T-helper 17 cell (primary cell): Measurements from ENCODE around the gene CTNND2. TPM values are rescaled to one million over a fixed set of nuclear protein-coding genes. Genes with fewer than 3 reads are reported as not detected.
"Not testable (repeated sequence)": the region's sequence is repeated elsewhere in the genome, so short reads cannot be mapped to it uniquely, and the experiment has no call there.

ENCODE experiments used
- ATAC-seq: fragments of 150-1000 bp; cut with Tn5 transposase; 2 replicates; pipeline ENCODE4 v1.10.0; 2021; ENCODE audit warnings: mild to moderate bottlenecking, moderate library complexity
- DNase-seq, 3 donors: peaks; one replicate each; pipeline versions ENCODE4 v3.0.0 to v3.0.0-alpha.2; 2020 to 2021
- H3K9me3 ChIP-seq: one replicate; pipeline ENCODE4 v1.7.0; 2013; ENCODE audit warnings: low read length, mild to moderate bottlenecking; ENCODE audit not compliant: control insufficient read depth, poor library complexity, severe bottlenecking
- H3K27ac Mint-ChIP-seq: one replicate; pipeline ENCODE4 v1.8.0; 2022; ENCODE audit warnings: mild to moderate bottlenecking, moderate library complexity, mixed read lengths
- H3K27me3 Mint-ChIP-seq: one replicate; pipeline ENCODE4 v1.8.0; 2022; ENCODE audit warnings: mixed read lengths
- H3K36me3 Mint-ChIP-seq: one replicate; pipeline ENCODE4 v1.8.0; 2022; ENCODE audit warnings: low read depth, mixed read lengths
- H3K4me1 Mint-ChIP-seq: one replicate; pipeline ENCODE4 v1.8.0; 2022; ENCODE audit warnings: mild to moderate bottlenecking, mixed read lengths
- H3K4me3 Mint-ChIP-seq: one replicate; pipeline ENCODE4 v1.8.0; 2022; ENCODE audit warnings: mild to moderate bottlenecking, moderate library complexity, mixed read lengths
- total RNA-seq, 4 donors: library from RNA in 2 of 4; stranded (reverse) in 2 of 4; gene quantifications; one replicate each; pipeline ENCODE4 v1.2.3 and lab custom pipeline; 2022 to 2026

Gene CTNND2
- total RNA-seq, 2 donors from 2014 or later: 0.94 to 1.6 TPM

DNA sequence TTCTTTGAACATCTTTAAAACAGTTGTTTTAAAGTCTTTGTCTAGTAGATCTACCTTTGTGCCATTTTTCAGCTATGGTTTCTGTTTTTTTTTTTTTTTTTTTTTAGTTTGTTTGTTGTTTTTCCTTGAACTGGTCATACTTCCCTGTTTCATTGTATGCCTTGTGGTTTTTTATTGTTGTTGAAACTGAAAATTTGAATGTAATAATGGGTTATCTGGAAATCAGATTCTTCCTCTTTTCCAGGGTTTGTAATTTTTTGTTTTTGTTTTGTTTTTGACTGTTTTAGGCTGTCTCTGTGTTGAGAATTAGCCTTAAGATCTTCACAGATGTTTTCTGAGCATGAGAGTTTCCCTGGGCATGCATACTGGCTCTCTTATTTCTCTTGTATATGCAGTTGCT, 873.6 kb downstream of the CTNND2 start:
- peaks cover 6% of the 10 kb centered on the region for H3K27me3 Mint-ChIP-seq
- DNase-seq (no peak), ATAC-seq (no peak)

DNA sequence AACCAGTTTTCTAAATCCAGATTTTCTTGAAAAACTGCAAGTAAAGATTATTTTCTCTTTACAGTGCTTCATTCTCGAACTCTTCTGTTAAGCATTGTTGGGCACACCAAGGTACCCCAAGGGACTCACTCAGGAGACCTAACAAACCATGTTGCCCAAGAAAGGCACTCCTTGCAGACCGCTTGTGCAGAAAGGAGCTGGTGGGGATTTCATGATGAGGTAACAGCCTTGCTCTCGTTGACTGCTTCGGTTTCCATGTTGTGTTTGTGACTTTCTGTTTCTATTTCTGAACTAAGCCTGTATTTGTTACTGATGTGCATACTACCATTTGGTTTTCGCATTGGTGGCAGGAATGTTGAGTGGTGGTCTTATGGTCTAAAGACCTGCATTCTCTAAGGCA, 876.6 kb downstream of the CTNND2 start:
- H3K9me3 ChIP-seq: peaks cover 2% of the 10 kb centered on the region
- Mint-ChIP-seq H3K4me3 (no peak overlapping the region), H3K4me1 (no peaks in the 10 kb centered on the region), H3K36me3 (no peaks in the 10 kb centered on the region), H3K27me3 (no peaks in the 10 kb centered on the region), H3K27ac (no peak overlapping the region)
- DNase-seq: no peak
- ATAC-seq: no peak

More for the DNA sequence above, 873.6 kb downstream of the CTNND2 start:
- Mint-ChIP-seq H3K4me3 (no peak overlapping the region), H3K36me3 (no peaks in the 10 kb centered on the region), H3K4me1 (no peaks in the 10 kb centered on the region), H3K27ac (no peak overlapping the region)
- peaks cover 2% of the 10 kb centered on the region for H3K9me3 ChIP-seq

DNA sequence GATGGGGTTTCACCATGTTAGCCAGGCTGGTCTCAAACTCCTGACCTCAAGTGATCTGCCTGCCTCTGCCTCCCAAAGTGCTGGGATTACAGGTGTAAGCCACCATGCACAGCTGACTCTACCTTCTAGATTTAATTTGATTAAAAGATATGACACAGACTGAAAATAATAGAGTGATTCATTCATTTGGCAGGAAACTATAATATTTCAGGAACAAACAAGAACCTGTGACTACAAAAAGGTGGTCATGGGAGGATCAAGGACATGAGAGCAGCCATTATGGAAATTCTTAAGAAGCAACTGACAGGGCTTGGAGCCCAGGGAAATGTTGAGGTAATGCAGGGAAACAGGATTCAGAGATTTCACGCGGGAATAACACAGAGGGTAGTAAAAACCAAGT, 877.7 kb downstream of the CTNND2 start:
- no peak for DNase-seq
- peaks cover 2% of the 10 kb centered on the region for H3K9me3 ChIP-seq
- Mint-ChIP-seq H3K27ac (no peak overlapping the region), H3K4me3 (no peak overlapping the region), H3K4me1 (no peaks in the 10 kb centered on the region), H3K36me3 (no peaks in the 10 kb centered on the region), H3K27me3 (no peaks in the 10 kb centered on the region)
- ATAC-seq: no peak

DNA sequence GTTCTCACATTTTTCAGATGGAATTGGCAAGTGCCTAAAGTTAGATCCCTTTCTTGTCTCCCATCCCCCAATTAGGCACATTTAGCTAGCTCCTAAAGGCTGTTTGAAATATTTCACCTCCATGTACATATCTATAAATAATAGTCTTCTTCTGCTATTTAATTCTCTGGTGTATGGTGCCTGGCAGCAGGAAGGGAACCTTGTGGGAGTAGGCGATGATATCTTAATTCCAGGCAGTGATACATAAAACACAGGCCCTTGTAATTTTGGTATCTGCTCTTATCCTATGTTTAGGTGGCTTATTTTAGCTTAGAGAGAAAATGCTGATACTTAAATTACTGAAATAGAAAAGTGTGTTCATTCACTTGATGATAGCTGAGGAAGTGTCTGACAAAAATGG, 880.3 kb downstream of the CTNND2 start:
- Mint-ChIP-seq H3K36me3 (no peaks in the 10 kb centered on the region), H3K4me3 (no peak overlapping the region), H3K27me3 (no peaks in the 10 kb centered on the region), H3K4me1 (no peaks in the 10 kb centered on the region), H3K27ac (no peak overlapping the region)
- DNase-seq: no peak
- no peak for ATAC-seq
- H3K9me3 ChIP-seq: no peaks in the 10 kb centered on the region

DNA sequence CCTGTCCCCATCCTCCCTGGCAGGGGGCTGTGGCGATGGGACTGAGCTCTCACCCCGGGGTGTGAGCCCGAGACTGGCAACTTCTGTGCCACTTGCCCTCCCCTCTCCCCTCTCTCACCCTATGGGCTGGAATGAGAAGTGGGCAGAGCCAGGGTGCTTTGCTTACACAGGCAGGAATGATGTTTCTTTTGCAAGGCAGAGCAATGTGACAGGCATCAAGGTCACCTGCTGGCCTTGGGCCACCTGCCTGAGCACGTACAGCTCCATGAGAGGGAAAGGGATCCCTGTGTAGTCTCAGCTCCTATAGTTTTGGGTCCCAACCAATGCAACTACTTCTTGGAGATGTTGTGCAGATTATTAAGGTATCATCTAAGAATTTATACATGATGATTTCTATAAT, 890.5 kb downstream of the CTNND2 start:
- Mint-ChIP-seq H3K27me3 (no peaks in the 10 kb centered on the region), H3K4me3 (no peak overlapping the region), H3K27ac (no peak overlapping the region), H3K36me3 (no peaks in the 10 kb centered on the region), H3K4me1 (no peaks in the 10 kb centered on the region)
- DNase-seq (no peak), ATAC-seq (no peak)
- H3K9me3 ChIP-seq: no peaks in the 10 kb centered on the region

DNA sequence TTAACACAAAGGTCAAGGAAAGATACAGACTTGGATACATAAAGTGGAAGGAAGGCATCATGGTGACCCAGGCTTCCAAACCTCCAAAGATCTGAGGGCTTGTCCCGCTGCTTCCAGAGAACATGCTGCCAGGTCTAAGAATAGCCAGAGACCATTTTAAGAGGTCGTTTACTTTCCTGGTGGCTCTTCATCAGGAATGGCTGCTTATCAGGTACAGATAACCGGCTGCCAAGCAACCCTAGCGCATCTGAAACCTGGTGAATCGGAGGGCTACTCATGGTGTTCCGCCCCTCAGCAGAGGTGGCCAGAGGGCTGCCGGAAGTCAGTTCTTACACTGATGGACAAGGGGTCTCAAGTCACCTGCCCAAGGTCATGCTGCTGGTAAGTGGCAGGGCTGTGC, 892.0 kb downstream of the CTNND2 start:
- DNase-seq (no peak), ATAC-seq (no peak)
- Mint-ChIP-seq H3K27ac (no peak overlapping the region), H3K36me3 (no peaks in the 10 kb centered on the region), H3K4me1 (no peaks in the 10 kb centered on the region), H3K4me3 (no peak overlapping the region), H3K27me3 (no peaks in the 10 kb centered on the region)
- no peaks in the 10 kb centered on the region for H3K9me3 ChIP-seq

DNA sequence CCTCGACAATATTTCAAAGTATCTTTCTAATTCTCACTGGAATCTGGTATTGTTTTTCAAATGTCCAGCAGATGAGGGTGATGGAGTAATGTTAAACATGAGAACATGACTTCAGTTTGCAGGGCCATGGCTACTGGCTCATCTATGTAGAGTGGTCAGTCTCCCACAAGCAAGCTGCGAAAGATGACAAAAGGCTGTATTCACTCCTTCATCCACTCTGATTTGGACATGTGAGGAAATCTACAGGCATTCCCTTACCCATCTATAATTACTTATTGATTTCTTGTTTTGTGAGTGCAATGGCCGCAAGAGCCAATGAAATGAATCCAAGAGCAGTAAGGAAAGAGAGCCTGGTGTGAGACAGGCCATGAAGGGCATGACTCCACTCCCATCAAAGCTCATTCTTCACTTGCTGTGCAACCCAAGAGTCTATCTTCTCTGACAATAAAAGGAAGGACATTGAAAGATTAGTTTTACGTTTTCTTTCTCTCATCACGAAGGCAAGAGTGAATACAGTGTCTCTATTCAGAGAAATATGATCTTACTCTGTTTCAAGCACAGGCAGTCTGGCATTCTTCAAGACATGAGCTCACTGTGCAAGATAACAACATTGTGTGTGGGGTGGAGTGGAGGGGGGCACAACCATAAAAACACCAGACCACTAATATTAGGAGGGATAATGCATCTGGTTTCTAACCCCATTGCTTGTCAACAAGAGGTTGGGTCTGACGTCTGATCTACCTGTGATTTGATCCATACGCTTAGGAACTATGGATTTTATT, 893.6 kb downstream of the CTNND2 start:
- no peak for DNase-seq
- no peaks in the 10 kb centered on the region for H3K9me3 ChIP-seq
- no peak overlapping the region for H3K27ac Mint-ChIP-seq
- ATAC-seq: no peak
- H3K36me3 Mint-ChIP-seq: no peaks in the 10 kb centered on the region
- no peaks in the 10 kb centered on the region for H3K4me1 Mint-ChIP-seq
- H3K27me3 Mint-ChIP-seq: no peaks in the 10 kb centered on the region
- H3K4me3 Mint-ChIP-seq: no peak overlapping the region

DNA sequence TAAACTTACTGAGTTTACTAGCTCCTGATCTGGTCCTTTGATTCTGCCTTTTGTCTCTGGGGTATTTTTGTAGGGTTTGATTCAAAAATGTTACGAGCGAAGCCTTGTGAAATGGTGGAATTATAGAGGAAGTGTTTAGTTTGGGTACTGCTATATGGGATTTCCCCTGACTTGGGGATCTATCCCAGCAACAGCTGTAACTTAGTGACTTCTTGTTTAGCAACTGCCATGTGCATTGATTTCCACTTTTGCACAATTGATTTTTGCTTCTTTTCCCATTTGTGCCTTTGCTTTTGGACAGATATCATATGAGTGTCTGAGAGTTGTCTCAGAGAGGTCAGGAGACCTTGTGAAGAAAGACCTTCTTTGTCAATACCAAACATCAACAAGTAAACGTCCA, 894.7 kb downstream of the CTNND2 start:
- peaks cover 3% of the 10 kb centered on the region for H3K36me3 Mint-ChIP-seq
- ATAC-seq (no peak), DNase-seq (no peak)
- H3K9me3 ChIP-seq: no peaks in the 10 kb centered on the region
- H3K27me3 Mint-ChIP-seq: peaks cover 8% of the 10 kb centered on the region
- H3K4me3 Mint-ChIP-seq: no peak overlapping the region
- H3K27ac Mint-ChIP-seq: no peak overlapping the region
- no peaks in the 10 kb centered on the region for H3K4me1 Mint-ChIP-seq

DNA sequence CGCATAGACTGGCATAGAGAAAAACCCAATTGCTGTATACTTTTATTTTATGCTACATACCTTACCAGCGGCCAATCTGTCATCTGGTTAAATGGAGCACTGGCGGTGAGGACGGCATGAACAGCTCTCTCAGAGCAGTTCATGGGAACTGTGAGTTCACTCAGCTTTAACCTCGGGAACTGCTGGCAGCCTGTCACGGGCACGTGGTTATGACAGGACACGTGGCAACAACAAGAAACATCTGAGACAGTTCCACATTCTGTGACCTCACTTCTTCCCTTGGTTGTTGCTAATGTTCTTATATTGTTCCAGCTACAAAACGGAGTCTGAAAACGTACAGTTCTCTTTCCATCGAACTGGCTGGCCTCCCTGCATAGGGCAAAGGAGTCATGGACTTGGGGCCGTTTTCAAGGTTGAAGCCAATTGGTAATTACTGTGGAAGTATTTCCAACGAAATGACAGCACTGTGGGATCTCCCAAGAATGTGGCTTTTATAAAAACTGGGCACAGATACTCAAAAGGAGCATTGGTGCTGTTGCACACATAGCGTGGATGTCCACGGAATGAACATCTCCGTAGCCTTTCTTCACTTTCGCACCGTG, 896.9 kb downstream of the CTNND2 start:
- H3K4me3 Mint-ChIP-seq: no peak overlapping the region
- H3K9me3 ChIP-seq: no peaks in the 10 kb centered on the region
- H3K36me3 Mint-ChIP-seq: peaks cover 3% of the 10 kb centered on the region
- H3K27ac Mint-ChIP-seq: no peak overlapping the region
- no peaks in the 10 kb centered on the region for H3K4me1 Mint-ChIP-seq
- peaks cover 8% of the 10 kb centered on the region for H3K27me3 Mint-ChIP-seq
- DNase-seq (no peak), ATAC-seq (no peak)

DNA sequence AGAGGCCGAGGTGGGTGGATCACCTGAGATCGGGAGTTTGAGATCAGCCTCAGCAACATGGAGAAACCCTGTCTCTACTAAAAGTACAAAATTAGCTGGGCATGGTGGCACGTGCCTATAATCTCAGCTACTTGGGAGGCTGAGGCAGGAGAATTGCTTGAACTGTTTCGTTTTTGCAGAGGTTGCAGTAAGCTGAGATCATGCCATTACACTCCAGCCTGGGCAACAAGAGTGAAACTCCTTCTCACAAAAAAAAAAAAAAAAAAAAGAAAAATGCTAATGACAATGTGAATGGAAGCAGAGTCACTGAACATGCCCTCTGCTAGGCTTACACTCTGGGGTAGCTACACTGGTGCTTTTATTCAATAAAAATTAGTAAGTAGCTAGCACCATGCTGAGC, 899.7 kb downstream of the CTNND2 start:
- not testable (repeated sequence) for DNase-seq, H3K9me3 ChIP-seq, ATAC-seq

DNA sequence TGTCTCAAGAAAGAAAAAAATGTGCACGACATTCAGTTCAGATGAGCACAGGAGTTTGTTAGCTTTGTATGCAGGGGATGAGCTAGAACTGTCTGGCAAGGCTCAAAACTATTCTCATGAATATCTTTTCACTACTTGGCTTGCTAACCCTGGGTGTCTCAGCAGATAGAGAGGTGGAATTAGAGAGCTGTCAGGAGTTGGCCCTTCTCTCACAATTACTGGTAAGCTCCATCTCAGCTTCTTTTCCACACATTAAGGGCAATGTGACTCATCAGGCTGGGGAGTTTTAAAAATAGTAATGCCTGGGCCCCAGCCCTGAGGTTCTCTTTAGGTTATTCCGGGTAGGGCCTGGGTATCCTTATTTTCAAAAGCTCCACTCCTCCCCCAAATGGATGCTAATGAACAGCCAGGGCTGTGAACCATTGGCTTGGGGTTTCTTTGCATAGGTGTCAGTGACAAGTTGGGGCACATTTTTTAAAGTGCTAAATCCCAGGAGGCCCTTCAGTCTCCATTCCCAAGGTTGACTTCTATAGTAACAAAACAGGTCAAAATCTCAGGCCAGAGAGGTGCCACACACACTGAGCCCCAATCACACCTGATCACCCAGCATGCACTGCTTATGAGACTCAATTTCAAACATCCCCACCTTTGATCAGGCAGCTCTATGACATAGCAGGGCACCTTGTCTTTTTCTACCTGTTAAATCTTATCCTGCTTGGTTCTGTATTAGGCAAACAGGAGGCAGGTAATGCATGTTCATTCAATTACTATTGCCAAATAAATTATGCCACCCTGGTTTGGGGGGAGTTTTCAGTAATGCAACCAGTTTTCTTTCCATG, 903.5 kb downstream of the CTNND2 start:
- Mint-ChIP-seq H3K36me3 (peaks cover 3% of the 10 kb centered on the region), H3K4me1 (no peaks in the 10 kb centered on the region), H3K27me3 (peaks cover 28% of the 10 kb centered on the region), H3K27ac (no peak overlapping the region), H3K4me3 (no peak overlapping the region)
- no peak for ATAC-seq
- no peaks in the 10 kb centered on the region for H3K9me3 ChIP-seq
- no peak for DNase-seq

More for the DNA sequence above, 899.7 kb downstream of the CTNND2 start:
- not testable (repeated sequence) for H3K4me3 Mint-ChIP-seq, H3K27ac Mint-ChIP-seq, H3K4me1 Mint-ChIP-seq, H3K36me3 Mint-ChIP-seq
- peaks cover 22% of the 10 kb centered on the region for H3K27me3 Mint-ChIP-seq

DNA sequence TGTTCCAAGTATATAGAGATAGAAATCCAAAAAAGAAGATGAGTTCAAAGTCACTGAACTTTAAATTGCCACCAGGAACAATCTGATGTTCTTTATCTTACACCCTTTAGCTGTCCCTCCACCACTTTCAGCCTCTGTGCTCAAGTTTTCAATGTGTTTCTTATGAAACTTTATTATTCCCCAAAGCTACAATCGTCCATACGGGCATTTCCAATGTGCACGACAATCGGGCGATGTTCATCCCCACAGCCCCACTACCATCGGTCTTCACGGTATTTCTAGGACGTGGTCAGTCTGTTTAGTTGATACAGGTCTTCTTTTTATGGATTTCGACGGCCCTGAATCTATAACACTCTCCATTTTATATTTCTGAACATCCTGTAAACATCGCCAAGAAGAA, 904.5 kb downstream of the CTNND2 start:
- Mint-ChIP-seq H3K27ac (no peak overlapping the region), H3K36me3 (peaks cover 2% of the 10 kb centered on the region), H3K4me1 (no peaks in the 10 kb centered on the region), H3K4me3 (no peak overlapping the region), H3K27me3 (peaks cover 32% of the 10 kb centered on the region)
- ATAC-seq (no peak), DNase-seq (no peak)
- H3K9me3 ChIP-seq: no peaks in the 10 kb centered on the region

DNA sequence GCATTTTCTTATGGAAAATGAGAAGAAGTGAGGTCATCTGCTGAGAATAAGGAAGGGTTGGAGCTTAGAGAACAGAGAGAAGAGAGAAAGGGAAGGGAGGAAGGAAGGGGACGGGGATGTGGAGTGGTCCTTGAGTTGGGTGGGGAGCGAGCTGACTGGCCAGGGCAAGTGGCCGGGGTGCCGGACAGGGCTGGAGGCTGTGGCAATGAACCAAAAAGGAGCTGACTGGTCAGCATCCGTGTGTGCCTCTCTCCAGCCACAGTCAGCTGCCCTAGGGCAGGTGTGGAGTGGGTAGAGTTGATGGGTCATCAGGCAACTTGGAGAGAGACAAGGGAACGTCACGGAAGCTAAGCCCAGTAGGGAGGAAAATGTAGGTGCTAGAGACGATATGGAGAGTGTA, 908.4 kb downstream of the CTNND2 start:
- peaks cover 2% of the 10 kb centered on the region for H3K36me3 Mint-ChIP-seq
- ATAC-seq (no peak), DNase-seq (no peak)
- no peaks in the 10 kb centered on the region for H3K4me1 Mint-ChIP-seq
- peaks cover 43% of the 10 kb centered on the region for H3K27me3 Mint-ChIP-seq
- H3K9me3 ChIP-seq: no peaks in the 10 kb centered on the region
- H3K4me3 Mint-ChIP-seq: no peak overlapping the region
- no peak overlapping the region for H3K27ac Mint-ChIP-seq
